GM23338 (cell line): ENCODE measurements around the gene HSPB2. TPM values are rescaled to one million over a fixed set of nuclear protein-coding genes. Genes with fewer than 3 reads are reported as not detected.

Source experiments
- ATAC-seq: fragments of 200-7000 bp; cut with Tn5 transposase; 3 replicates; pipeline ENCODE4 v1.9.1; 2020
- DNase-seq: peaks from one replicate; pipeline ENCODE4 v3.0.0-alpha.2; 2015; ENCODE audit warnings: low spot score
- H2AFZ ChIP-seq: fragments of 200-600 bp; sonication (generic); 2 replicates; pipeline ENCODE4 v1.8.0; 2016; ENCODE audit warnings: antibody characterized with exemption, mild to moderate bottlenecking, moderate library complexity
- H3F3A ChIP-seq: fragments of 200-600 bp; sonication (generic); replicated peaks from 2 replicates; pipeline ENCODE4 v1.8.0; 2017; ENCODE audit warnings: antibody characterized with exemption, mixed run types, low read depth
- H3K27ac ChIP-seq: fragments of 200-600 bp; sonication (generic); 2 replicates; pipeline ENCODE4 v1.6.1; 2016; ENCODE audit warnings: low read depth
- H3K27me3 ChIP-seq: fragments of 200-600 bp; sonication (generic); 2 replicates; pipeline ENCODE4 v1.8.0; 2016; ENCODE audit warnings: mild to moderate bottlenecking, mixed run types, moderate library complexity; ENCODE audit not compliant: insufficient read depth
- H3K36me3 ChIP-seq: fragments of 200-600 bp; sonication (generic); 2 replicates; pipeline ENCODE4 v1.8.0; 2016; ENCODE audit warnings: mild to moderate bottlenecking; ENCODE audit not compliant: insufficient read depth
- H3K4me1 ChIP-seq: fragments of 200-600 bp; sonication (generic); 2 replicates; pipeline ENCODE4 v1.8.0; 2016; ENCODE audit warnings: mild to moderate bottlenecking, moderate library complexity; ENCODE audit not compliant: insufficient read depth
- H3K4me2 ChIP-seq: fragments of 200-600 bp; sonication (generic); 2 replicates; pipeline ENCODE4 v1.7.1; 2017; ENCODE audit warnings: mixed run types
- H3K4me3 ChIP-seq: fragments of 200-600 bp; sonication (generic); 2 replicates; pipeline ENCODE4 v1.6.1; 2016; ENCODE audit warnings: mixed run types
- H3K79me2 ChIP-seq: fragments of 200-600 bp; sonication (generic); replicated peaks from 2 replicates; pipeline ENCODE4 v1.8.0; 2017; ENCODE audit warnings: mild to moderate bottlenecking; ENCODE audit not compliant: insufficient read depth
- H3K9me2 ChIP-seq: fragments of 200-600 bp; sonication (generic); 2 replicates; pipeline ENCODE4 v1.8.0; 2017; ENCODE audit not compliant: insufficient read depth
- H4K20me1 ChIP-seq: fragments of 200-600 bp; sonication (generic); replicated peaks from 2 replicates; pipeline ENCODE4 v1.8.0; 2017; ENCODE audit warnings: mild to moderate bottlenecking; ENCODE audit not compliant: insufficient read depth
- H3K27ac Mint-ChIP-seq: 2 replicates; pipeline ENCODE4 v1.8.0; 2020; ENCODE audit warnings: inconsistent platforms, mild to moderate bottlenecking, moderate library complexity, mixed read lengths
- H3K27me3 Mint-ChIP-seq: 3 replicates; pipeline ENCODE4 v1.8.0; 2022; ENCODE audit warnings: low read depth, mild to moderate bottlenecking, moderate library complexity, mixed read lengths, inconsistent platforms; ENCODE audit not compliant: insufficient read depth, poor library complexity
- H3K36me3 Mint-ChIP-seq: 3 replicates; pipeline ENCODE4 v1.8.0; 2021; ENCODE audit warnings: low read depth, mild to moderate bottlenecking, inconsistent platforms, moderate library complexity, mixed read lengths
- H3K4me1 Mint-ChIP-seq: 3 replicates; pipeline ENCODE4 v1.8.0; 2020; ENCODE audit warnings: mild to moderate bottlenecking, inconsistent platforms, mixed read lengths
- H3K4me3 Mint-ChIP-seq: 3 replicates; pipeline ENCODE4 v1.8.0; 2021; ENCODE audit warnings: moderate library complexity, mild to moderate bottlenecking, inconsistent platforms, mixed read lengths
- H3K9me3 Mint-ChIP-seq: 3 replicates; pipeline ENCODE4 v1.8.0; 2020; ENCODE audit warnings: moderate library complexity, mild to moderate bottlenecking, inconsistent platforms, mixed read lengths
- ETS1 ChIP-seq: IDR thresholded peaks from 2 replicates; pipeline ENCODE4 v1.6.1; 2016; ENCODE audit warnings: antibody characterized with exemption
- EZH2 ChIP-seq: fragments of 200-600 bp; sonication (generic); IDR thresholded peaks from one replicate; pipeline ENCODE4 v1.8.0; 2017; ENCODE audit warnings: antibody characterized with exemption, mild to moderate bottlenecking, low read depth; ENCODE audit not compliant: unreplicated experiment
- EZH2phosphoT487 ChIP-seq: fragments of 200-600 bp; sonication (generic); IDR thresholded peaks from one replicate; pipeline ENCODE4 v1.8.1; 2018; ENCODE audit warnings: antibody characterized with exemption; ENCODE audit not compliant: unreplicated experiment
- REST ChIP-seq: IDR thresholded peaks from one replicate; pipeline ENCODE4 v1.6.1; 2018; ENCODE audit warnings: antibody characterized with exemption; ENCODE audit not compliant: unreplicated experiment
- ZNF462 ChIP-seq: fragments of 250-450 bp; sonication (Bioruptor Pico); IDR thresholded peaks from 2 replicates; pipeline ENCODE4 v1.5.0; 2020; ENCODE audit warnings: mild to moderate bottlenecking, moderate library complexity
- polyA plus RNA-seq: library from polyadenylated mRNA; unstranded; fragments of >200 nt; fragmentation: Nextera tagmentation; extraction: Ambion mirVana; gene quantifications from 2 replicates; pipeline ENCODE4 v1.2.1, GENCODE V29; 2016
- total RNA-seq: library from RNA; depleted of rRNA; stranded (reverse); fragments of >200 nt; shearing (Covaris generic); gene quantifications from 2 replicates; pipeline ENCODE4 v1.2.3, GENCODE V29; 2014

The HSPB2 gene
- total and polyA plus RNA-seq, 2 experiments from 2014 or later, result 1.0 to 2.6 TPM

- no peaks in the 10 kb centered on the region; the same call in 2 of the 3 replicates for H3K36me3 Mint-ChIP-seq
- Histone ChIP-seq H3K27me3 (no peaks in the 10 kb centered on the region), H3F3A (no peaks in the 10 kb centered on the region), H3K27ac (peak overlapping the region; percentile 29; the same call in 1 of the 2 replicates), H3K4me3 (no peak overlapping the region), H3K36me3 (no peaks in the 10 kb centered on the region), H3K9me2 (no peaks in the 10 kb centered on the region), H3K4me2 (no peak overlapping the region), H2AFZ (no peak overlapping the region), H3K4me1 (peaks cover 4% of the 10 kb centered on the region), H3K79me2 (peaks cover 16% of the 10 kb centered on the region; the same call in 1 of the 2 replicates), H4K20me1 (no peaks in the 10 kb centered on the region; the same call in 1 of the 2 replicates)
- ATAC-seq (peak; percentile 78), DNase-seq (peak; percentile 52)
- H3K27ac Mint-ChIP-seq, result no peak overlapping the region
- no peak overlapping the region for H3K4me3 Mint-ChIP-seq
- H3K9me3 Mint-ChIP-seq, result no peaks in the 10 kb centered on the region
- TF ChIP-seq ZNF462 (CRISPR knock-in tag), result no peak
- TF ChIP-seq ETS1, result no peak
- TF ChIP-seq EZH2, result no peak
- no peak for TF ChIP-seq REST
- TF ChIP-seq EZH2phosphoT487, result no peak
- peaks cover 16% of the 10 kb centered on the region for H3K4me1 Mint-ChIP-seq
- peaks cover 3% of the 10 kb centered on the region for H3K27me3 Mint-ChIP-seq
These were observed 31.6 kb downstream of the HSPB2 start for GRCh38 chr11:111944139-111944538.
